GM21717 (cell line): ENCODE measurements around the gene PRKAR2B.
"Not testable (repeated sequence)": the region's sequence is repeated elsewhere in the genome, so short reads cannot be mapped to it uniquely, and the experiment has no call there.

Source experiments
- ATAC-seq: cut with Tn5 transposase; IDR thresholded peaks from one replicate; pipeline ENCODE4 v1.9.1; 2021; ENCODE audit warnings: mild to moderate bottlenecking, moderate library complexity; ENCODE audit not compliant: unreplicated experiment

The PRKAR2B gene

GRCh38 chr7:107076781-107077698 is 32.5 kb downstream of the PRKAR2B start:
- no peak for ATAC-seq

- no peak for ATAC-seq
Measured at GRCh38 chr7:107077699-107078516, 33.4 kb downstream of the PRKAR2B start.

DNA sequence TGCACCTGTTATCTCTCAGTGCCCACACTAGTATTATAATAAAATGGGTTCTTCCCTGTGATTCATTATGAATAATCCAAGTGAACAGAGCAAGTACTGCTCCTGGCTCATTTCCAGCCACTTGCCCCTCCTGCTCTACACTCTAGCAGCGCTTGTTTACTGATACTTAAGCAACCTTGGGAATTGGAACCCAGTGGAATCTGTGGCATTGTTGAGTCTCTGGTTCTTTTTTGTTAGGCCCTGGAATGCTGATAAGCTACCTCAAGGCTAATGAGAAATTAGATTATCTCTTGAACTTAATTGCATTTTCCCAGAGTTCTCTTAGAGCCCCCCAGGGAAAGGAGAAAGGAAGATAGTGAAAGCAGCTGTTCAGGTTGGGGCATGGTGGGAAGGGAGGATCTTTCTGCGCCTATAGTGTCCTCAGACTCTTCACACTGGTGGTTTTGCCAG is 34.0 kb downstream of the PRKAR2B start:
- no peak for ATAC-seq

- ATAC-seq = no peak
Measured at GRCh38 chr7:107079212-107079940, 34.9 kb downstream of the PRKAR2B start.

- ATAC-seq = no peak
Measured at GRCh38 chr7:107080099-107080505, 35.6 kb downstream of the PRKAR2B start.

- ATAC-seq = no peak
Measured at GRCh38 chr7:107080533-107080932, 36.0 kb downstream of the PRKAR2B start.

- ATAC-seq = no peak
Measured at GRCh38 chr7:107085180-107085579, 40.7 kb downstream of the PRKAR2B start.

- no peak for ATAC-seq
Measured at GRCh38 chr7:107089627-107090026, 45.1 kb downstream of the PRKAR2B start.

DNA sequence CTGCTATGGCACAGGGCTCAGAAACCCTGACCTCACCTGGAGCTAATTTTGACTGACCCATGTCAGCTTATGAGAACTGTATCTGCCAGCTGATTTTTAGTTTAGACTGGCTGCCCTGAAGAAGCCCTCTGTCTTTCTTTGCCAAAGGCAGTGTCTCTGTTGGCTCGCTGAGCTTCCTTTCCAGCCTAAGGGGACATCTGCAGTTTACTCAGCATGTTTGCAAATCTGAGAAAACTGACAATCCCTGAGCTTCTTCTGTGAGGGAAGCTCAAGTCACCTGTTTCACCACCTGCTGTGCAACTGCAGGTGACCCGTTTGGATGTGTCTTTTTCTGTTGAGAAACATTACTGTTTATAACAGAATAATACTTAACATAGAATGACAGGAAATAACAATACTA is 46.0 kb downstream of the PRKAR2B start:
- no peak for ATAC-seq

DNA sequence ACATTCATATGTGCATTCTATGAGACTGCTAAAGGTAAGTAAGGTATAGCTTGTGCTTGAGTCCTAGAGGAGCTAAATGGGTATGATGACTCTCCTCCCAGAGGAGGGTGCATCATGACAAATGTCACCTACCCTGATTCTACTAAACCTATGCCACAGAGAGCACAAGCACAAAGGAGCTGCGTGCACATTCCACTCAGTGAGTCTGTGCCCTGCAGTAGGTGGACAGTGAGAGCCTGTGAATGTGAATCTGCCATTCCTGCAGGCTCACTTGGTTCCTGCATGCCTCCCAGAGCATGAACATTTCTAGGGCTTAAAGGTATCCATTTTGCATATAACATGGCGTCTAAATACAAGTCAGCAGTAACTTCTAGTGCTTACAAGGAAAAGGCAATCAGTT is 46.8 kb downstream of the PRKAR2B start:
- no peak for ATAC-seq

- ATAC-seq = not testable (repeated sequence)
Measured at GRCh38 chr7:107093671-107094070, 49.2 kb downstream of the PRKAR2B start.

GRCh38 chr7:107099154-107099553 is 54.6 kb downstream of the PRKAR2B start:
- not testable (repeated sequence) for ATAC-seq

DNA sequence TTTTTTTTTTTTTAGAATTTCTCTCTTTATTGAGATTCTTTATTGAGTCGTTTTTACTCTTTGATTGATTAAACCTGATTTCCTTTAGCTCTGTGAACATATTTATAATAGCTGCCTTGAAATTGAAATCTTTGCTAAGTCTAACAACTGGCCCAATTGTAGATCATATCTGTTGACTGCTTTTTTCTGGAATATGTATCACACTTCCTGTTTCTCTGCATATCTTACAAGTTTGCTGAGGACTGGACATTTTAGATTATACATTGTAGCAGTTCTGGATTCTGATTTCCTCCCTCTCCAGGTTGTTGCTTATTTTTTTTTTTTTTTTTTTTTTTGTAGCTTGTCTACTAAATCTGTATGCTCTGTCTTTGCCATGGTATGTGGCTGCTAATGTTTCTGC is 56.3 kb downstream of the PRKAR2B start:
- no peak for ATAC-seq

GRCh38 chr7:107103369-107103768 is 58.9 kb downstream of the PRKAR2B start:
- no peak for ATAC-seq

- no peak for ATAC-seq
Measured at GRCh38 chr7:107104801-107105200, 60.3 kb downstream of the PRKAR2B start.

GRCh38 chr7:107105591-107106245 is 61.2 kb downstream of the PRKAR2B start:
- no peak for ATAC-seq

- ATAC-seq = no peak
Measured at GRCh38 chr7:107108793-107109371, 64.4 kb downstream of the PRKAR2B start.

- no peak for ATAC-seq
Measured at GRCh38 chr7:107109955-107110354, 65.5 kb downstream of the PRKAR2B start.

GRCh38 chr7:107111196-107111595 is 66.7 kb downstream of the PRKAR2B start:
- ATAC-seq = no peak

- no peak for ATAC-seq
Measured at GRCh38 chr7:107113866-107114265, 69.4 kb downstream of the PRKAR2B start.
